NCI-H1417 treated with DMSO at 0.1 percent for 48 hours (cell line): ENCODE data around the gene ARL5A.
"Not testable (repeated sequence)": the region's sequence is repeated elsewhere in the genome, so short reads cannot be mapped to it uniquely, and the experiment has no call there.

Experiments
- DNase-seq: peaks from one replicate; lab custom pipeline; 2025; lab: John Stamatoyannopoulos, UW

ARL5A gene

DNA sequence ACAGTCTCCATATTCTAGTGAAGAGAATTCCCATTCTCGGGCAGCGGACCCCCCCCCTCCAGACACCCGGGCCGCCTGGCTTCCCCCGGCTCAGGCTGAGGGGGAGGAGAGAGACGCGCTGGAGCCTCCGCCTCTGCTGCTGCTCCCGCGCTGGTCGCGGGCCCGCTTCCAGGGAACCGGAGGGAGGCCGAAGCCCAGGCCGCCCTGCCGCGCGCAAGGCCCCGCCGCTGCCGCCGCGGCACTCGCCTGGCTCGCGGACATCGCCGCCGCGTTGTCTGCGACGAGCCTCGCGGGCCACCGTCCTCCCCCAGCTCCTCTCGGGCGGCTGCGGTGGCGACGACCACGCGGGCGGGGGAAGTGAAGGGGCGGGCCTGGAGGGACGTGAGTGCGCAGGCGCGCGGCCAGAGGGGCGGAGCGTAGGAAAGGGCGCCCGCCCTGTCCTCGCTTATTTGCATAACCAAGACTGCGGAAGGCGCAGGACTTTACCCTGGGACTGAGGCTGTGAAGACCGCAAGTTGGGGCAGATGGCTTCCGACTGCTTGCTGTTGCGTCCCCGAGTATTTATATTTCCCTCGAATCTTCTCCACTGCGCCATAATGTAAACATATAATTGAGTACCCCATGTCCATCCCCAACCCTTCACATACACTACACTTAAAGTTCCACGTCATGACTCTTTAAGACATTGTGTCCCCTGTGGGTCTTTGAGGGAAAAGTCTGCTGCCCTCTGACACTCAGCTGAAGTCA, at the start of gene ARL5A:
TSS of gene ARL5A (minus strand) at position 279 of the 747 bp plus-strand sequence. CDS start at position 34, 245 bp downstream.
- peak; percentile 85 for DNase-seq

DNA sequence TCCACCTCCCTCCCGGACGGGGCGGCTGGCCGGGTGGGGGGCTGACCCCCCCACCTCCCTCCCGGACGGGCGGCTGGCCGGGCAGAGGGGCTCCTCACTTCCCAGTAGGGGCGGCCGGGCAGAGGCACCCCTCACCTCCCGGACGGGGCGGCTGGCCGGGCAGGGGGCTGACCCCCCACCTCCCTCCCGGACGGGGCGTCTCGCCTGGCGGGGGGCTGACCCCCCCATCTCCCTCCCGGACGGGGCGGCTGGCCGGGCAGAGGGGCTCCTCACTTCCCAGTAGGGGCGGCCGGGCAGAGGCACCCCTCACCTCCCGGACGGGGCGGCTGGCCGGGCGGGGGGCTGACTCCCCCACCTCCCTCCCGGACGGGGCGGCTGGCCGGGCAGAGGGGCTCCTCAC, 47.4 kb upstream of the ARL5A start:
- DNase-seq, result not testable (repeated sequence)

GRCh38 chr2:151872463-151872862, 44.2 kb upstream of the ARL5A start:
- no peak for DNase-seq

GRCh38 chr2:151869291-151869690, 41.1 kb upstream of the ARL5A start:
- no peak for DNase-seq

DNA sequence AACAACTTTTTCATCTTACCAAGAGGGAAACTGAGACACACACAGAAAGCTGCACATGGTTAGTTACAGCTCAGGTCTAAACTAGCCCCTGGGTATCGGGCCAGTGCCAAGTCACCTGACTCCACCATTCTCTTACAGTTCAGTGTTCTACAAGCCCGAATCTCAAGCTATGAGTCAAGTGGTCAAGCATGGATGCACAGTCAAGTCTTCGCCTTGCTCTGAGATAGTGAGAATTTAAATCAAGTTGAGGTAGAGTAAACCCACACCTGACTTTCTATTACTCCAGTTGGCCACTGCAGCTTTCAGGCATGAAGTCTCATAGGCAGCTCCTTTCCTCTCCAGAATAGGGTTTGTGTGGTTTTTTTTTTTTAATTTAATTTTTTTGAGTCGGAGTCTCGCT, 34.5 kb upstream of the ARL5A start:
- DNase-seq, result no peak

DNA sequence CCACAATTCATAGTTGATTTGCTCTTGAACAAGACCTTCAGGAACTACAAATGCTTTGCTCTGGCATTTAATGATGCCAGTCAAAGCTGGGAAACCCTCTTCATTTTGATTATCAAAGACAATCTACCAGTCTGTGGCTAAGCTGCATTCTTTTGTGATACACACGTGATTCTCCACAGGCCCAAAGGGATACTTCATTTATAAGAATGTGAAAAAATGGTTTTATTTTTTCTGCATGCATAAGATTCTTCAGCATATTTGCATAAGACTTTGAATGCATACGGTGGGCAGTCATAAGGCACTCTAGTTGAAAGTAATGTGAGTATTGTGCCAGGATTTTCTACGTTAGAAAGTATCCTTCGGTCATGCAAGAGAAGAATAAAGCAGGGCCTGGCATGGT, 33.0 kb upstream of the ARL5A start:
- DNase-seq, result no peak

DNA sequence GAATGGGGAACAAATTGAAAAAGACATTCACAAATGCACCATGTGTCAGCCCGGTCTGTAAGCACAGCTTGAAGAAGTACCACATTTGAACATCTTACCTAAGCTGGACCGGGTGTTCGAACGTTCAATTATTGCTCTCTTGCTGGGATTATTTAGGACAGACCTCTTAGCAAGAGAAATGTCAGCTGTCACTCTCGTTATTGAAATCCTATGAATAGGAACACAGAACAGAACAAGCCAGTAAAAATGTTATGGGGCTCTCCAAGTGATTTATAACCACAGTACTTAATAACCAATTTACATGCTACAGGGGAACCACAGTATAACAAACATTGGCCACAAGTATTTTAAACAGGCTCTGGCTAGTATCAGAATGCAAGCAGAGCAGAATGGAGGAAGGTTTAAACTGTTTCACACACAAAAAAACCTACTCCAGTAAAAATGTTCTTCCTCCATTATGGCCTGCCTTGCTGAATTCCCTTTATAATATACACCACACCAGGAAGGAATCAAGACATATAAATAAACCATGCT, 32.5 kb upstream of the ARL5A start:
- peak; percentile 27 for DNase-seq

DNA sequence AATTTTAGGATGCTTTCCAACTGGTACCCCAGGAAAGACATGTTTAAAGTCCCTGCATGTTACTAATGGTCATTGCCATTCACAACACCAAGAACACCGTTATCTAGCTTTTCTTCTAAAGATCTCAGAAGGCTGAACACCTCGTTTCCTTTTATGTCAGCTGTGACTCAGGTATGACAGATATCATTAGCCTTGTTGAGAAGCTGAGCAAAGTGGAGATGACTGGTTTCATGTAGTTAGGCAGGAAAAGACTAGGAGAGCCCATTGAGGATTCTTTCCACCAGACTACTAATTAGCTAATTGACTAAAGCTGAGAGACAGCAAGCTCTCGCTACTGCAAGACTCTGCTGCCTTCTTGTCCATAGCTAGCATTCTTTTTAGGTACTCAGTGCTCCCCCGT, 32.0 kb upstream of the ARL5A start:
- DNase-seq, result no peak

GRCh38 chr2:151857650-151858049, 29.4 kb upstream of the ARL5A start:
- DNase-seq, result no peak

DNA sequence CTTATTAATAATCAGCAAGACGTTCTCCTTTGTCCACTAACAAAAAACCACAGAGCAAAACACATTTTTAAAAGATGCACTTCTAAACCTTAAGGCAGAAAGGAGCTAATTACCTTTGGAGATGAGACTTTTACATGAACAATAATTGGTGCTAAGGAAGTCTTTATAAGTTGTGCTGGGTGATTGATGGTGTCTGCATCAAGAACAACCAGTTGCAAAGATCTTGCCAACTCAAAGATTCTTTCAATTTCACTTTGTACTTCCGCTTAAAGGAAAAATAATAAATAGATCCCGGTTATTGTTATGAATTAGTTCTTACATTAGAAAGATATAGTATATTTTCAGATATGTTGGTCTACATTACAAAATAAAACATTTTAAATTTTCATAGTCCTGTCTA, 26.9 kb upstream of the ARL5A start:
- DNase-seq, result no peak

GRCh38 chr2:151853070-151853758, 25.0 kb upstream of the ARL5A start:
- no peak for DNase-seq

GRCh38 chr2:151852260-151853069, 24.2 kb upstream of the ARL5A start:
- DNase-seq, result no peak

GRCh38 chr2:151851761-151852160, 23.5 kb upstream of the ARL5A start:
- DNase-seq, result no peak

DNA sequence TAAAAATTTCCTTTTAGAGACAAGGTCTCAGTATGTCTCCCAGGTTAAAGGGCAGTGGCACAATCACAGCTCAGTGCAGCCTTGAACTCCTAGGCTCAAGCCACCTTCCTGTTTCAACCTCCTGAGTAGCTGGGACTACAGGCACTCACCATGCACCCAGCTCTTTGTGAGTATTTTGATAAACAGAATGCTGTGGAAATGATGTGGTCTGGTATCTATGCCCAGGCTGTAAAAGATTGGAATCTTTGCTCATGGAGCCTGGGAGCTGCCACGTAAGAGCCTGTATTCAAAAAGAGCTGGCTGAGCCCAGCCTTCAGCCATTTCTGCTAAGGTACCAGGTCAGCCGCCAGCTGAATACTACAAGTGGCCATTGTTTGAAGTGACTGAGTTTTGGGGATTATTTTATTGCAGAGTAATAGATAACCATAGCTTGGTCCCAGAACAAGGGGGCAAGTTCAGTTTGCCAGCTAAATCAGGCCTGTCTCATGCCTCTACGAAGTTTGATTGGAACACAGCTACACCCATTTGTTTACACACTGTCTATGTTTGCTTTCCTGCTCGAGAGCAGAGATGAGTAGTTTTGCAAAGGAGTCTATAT, 21.3 kb upstream of the ARL5A start:
- no peak for DNase-seq

DNA sequence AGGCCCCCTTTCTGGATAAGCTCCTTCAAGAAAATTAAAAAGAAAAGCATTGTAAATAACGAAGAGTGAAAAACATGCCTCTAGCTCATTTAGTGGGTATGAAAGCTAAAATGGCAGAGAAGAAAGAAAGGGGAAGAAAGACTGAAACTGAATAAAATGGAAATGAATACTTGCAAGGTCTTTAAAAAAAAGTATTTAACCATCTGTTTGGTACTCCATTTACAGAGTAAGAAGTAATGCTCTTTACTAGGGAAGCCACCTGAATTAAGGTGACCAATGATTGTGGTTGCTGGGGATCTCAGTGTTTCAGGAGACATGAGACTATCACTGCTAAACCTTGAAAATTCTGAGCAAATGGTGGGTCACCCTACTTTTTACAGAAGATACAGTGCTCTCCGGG, 17.7 kb upstream of the ARL5A start:
- DNase-seq, result no peak

DNA sequence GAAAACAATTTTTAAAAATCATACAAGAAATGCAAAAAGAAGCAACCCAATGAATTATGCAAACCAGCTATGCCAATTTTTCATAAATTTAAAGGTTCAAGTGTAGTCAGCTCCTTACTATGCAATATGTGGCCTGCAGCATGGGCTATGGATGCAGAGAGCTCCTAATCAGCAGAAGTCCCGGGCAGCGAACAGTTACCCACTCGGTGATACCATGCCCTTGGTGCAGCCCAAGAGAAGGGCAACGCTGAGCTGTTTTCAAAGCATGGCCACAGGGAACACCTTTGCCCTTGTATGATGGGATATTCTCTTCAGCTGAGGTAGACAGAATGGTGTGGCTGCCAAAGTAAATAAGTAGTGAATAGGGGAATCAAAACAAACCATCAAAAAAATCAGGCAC, 17.3 kb upstream of the ARL5A start:
- DNase-seq, result no peak

DNA sequence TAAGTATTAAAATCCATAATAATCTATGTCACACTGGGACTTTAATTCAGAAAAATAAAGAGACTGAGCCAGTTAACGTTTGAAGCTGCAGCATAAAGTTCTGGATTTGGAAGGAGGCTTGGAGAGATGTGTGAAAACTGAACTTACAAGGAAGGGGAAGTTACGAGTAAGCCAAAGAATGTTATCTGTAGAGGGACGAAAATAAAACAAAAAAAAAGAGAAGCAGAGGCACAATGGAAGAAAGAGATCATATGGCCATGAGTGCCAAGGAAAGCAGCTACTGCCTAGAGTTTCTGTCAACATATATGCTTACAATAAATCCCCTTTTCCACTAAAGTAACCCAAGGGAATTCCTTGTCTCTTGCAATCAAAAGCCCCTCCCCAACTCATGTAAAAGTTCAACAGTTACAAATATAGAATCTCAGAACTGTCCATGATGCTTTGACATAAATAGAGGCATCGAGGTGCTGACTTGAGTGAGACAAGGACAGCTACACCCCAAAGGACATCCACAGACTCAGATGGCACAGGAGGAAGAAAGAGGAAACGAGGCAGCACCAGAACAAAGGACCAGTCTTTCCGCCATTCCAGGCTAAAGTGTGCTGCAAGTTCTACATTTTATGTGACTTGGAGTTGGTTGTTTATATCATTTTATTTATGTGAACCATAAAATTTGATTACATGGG, 16.1 kb upstream of the ARL5A start:
- DNase-seq, result no peak

DNA sequence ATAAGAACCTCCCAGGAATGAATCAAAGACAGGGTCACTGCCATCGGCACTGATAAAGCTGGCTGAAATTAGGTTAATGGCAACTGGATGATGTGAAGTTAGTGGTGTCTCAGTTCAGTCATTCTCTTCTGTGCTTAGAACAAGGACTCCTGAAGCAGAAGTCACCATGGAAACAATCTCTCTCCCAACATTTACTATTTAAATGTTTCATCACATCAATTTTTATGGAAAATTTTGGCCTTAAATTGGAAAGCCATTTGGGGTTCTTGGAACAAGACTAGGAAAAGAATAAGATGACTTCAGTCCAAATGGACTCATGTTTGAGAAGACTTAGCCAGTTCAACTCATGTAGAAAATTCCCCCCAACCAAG, 15.5 kb upstream of the ARL5A start:
- DNase-seq, result no peak

DNA sequence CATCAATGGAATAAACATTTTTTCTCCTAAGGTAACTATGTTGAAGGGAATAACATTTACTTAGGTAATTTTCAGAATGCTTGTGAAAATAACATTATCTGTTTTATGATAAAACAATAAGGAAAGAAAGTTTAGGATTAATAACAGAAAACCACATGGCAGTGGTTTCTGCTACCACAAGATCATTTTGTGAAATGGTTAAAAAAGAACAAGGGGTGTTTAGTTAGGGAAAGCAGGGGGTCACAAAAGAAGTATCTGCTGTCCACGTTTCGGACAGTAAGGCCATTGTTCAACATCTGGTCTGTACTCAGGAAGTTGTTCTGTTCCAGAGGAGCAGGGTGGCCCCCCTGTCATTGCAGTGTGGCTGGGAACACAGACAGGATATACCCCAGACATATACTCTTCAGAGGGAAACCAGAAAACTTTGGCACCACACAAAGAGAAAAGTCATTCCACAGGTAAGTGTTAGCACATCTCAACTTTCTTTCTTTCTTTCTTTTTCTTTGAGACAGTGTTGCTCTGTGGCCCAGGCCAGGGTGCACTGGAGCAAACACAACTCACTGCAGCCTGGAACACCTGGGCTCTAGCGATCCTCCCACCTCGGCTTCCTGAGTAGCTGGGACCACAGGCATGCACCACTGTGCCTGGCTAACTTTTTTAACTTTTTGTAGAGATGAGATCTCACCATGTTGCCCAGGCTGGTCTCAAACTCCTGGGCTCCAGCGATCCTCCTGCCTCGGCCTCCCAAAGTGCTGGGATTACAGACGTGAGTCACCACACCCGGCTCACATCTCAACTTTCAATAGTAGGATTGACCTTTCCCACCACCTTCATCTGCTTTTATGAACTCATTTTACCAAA, 14.8 kb upstream of the ARL5A start:
- DNase-seq, result no peak

GRCh38 chr2:151841047-151841424, 12.8 kb upstream of the ARL5A start:
- DNase-seq, result no peak
